IMR-90 (cell line): ENCODE measurements around the gene ZNF497. TPM values are rescaled to one million over a fixed set of nuclear protein-coding genes. Genes with fewer than 3 reads are reported as not detected.

Source experiments
- ATAC-seq: fragments of 200-7000 bp; cut with Tn5 transposase; 2 replicates; pipeline ENCODE4 v1.9.1; 2020; ENCODE audit warnings: low read depth, mild to moderate bottlenecking, moderate library complexity
- BruUV-seq: library from RNA; stranded (reverse); fragments of 400-500 nt; replicated peaks from 2 replicates; lab custom pipeline; 2021; lab: Mats Ljungman, UMichigan
- CTCF ChIA-PET: fragments of 300-600 bp; formaldehyde crosslinking; extraction: SDS; loops from one replicate; lab custom pipeline; 2021; ENCODE audit warnings: antibody characterized with exemption; lab: Yijun Ruan, JAX
- POLR2A ChIA-PET: fragments of 300-600 bp; sonication (Branson Sonifier 250); formaldehyde crosslinking; loops from one replicate; lab custom pipeline; 2022; ENCODE audit warnings: antibody characterized with exemption; ENCODE audit not compliant: unreplicated experiment; lab: Charles Lee
- DNase-seq: peaks from one replicate; pipeline ENCODE4 v3.0.0; 2013
- H2AFZ ChIP-seq: replicated peaks from 2 replicates; pipeline ENCODE3; 2013; ENCODE audit warnings: low read length, mild to moderate bottlenecking; ENCODE audit not compliant: poor library complexity
- H2AK5ac ChIP-seq: 2 replicates; pipeline ENCODE4 v1.6.1; 2013; ENCODE audit warnings: low read depth, low read length, inconsistent platforms
- H2AK9ac ChIP-seq: replicated peaks from 2 replicates; pipeline ENCODE3; 2013; ENCODE audit warnings: mild to moderate bottlenecking, low read depth, low read length, moderate library complexity; ENCODE audit not compliant: poor library complexity
- H2BK120ac ChIP-seq: 2 replicates; pipeline ENCODE4 v1.6.1; 2013; ENCODE audit warnings: low read depth, low read length, inconsistent platforms
- H2BK15ac ChIP-seq: 3 replicates; pipeline ENCODE4 v1.6.1; 2013; ENCODE audit warnings: low read depth, low read length, inconsistent platforms
- H2BK20ac ChIP-seq: 2 replicates; pipeline ENCODE4 v1.6.1; 2013; ENCODE audit warnings: low read depth, mild to moderate bottlenecking, inconsistent platforms, low read length, moderate library complexity
- H2BK5ac ChIP-seq: 2 replicates; pipeline ENCODE4 v1.6.1; 2013; ENCODE audit warnings: mild to moderate bottlenecking, low read depth, low read length, inconsistent platforms; ENCODE audit not compliant: poor library complexity, severe bottlenecking
- H3K14ac ChIP-seq: replicated peaks from 2 replicates; pipeline ENCODE4 v1.6.1; 2013; ENCODE audit warnings: low read depth, low read length, inconsistent platforms
- H3K18ac ChIP-seq: 2 replicates; pipeline ENCODE4 v1.6.1; 2013; ENCODE audit warnings: low read depth, low read length, control low read depth
- H3K23ac ChIP-seq: 2 replicates; pipeline ENCODE4 v1.6.1; 2013; ENCODE audit warnings: low read depth, low read length, inconsistent platforms
- H3K27ac ChIP-seq: 2 replicates; pipeline ENCODE4 v1.5.1; 2013; ENCODE audit warnings: mild to moderate bottlenecking, control low read depth, low read length; ENCODE audit not compliant: insufficient read depth
- H3K27me3 ChIP-seq: 2 replicates; pipeline ENCODE4 v1.6.1; 2013; ENCODE audit warnings: low read length; ENCODE audit not compliant: control insufficient read depth, insufficient read depth
- H3K36me3 ChIP-seq: 2 replicates; pipeline ENCODE4 v1.6.1; 2013; ENCODE audit warnings: low read length, mixed read lengths; ENCODE audit not compliant: control insufficient read depth, insufficient read depth
- H3K4ac ChIP-seq: 2 replicates; pipeline ENCODE4 v1.6.1; 2013; ENCODE audit warnings: low read depth, low read length, inconsistent platforms
- H3K4me1 ChIP-seq: 2 replicates; pipeline ENCODE4 v1.6.1; 2013; ENCODE audit warnings: low read length, mixed read lengths; ENCODE audit not compliant: control insufficient read depth, insufficient read depth
- H3K4me2 ChIP-seq: 2 replicates; pipeline ENCODE4 v1.6.1; 2013; ENCODE audit warnings: low read depth, mild to moderate bottlenecking, control low read depth, low read length, moderate library complexity
- H3K4me3 ChIP-seq: 2 replicates; pipeline ENCODE4 v1.5.1; 2013; ENCODE audit warnings: low read depth, mild to moderate bottlenecking, control low read depth, low read length, moderate library complexity; ENCODE audit not compliant: insufficient read depth
- H3K56ac ChIP-seq: 2 replicates; pipeline ENCODE4 v1.6.1; 2013; ENCODE audit warnings: low read length, inconsistent platforms; ENCODE audit not compliant: insufficient read depth; ENCODE audit errors: extremely low read depth
- H3K79me1 ChIP-seq, 2 experiments: 2 replicates each; pipeline ENCODE4 v1.6.1; 2013; ENCODE audit warnings: low read length in 2 of 2, inconsistent platforms in 1 of 2, low read depth in 1 of 2
- H3K9ac ChIP-seq: 2 replicates; pipeline ENCODE4 v1.6.1; 2013; ENCODE audit warnings: low read depth, low read length, control low read depth
- H3K9me1 ChIP-seq: 2 replicates; pipeline ENCODE4 v1.6.1; 2013; ENCODE audit warnings: low read length, inconsistent platforms; ENCODE audit not compliant: insufficient read depth
- H3K9me3 ChIP-seq: 2 replicates; pipeline ENCODE4 v1.6.1; 2013; ENCODE audit warnings: low read length; ENCODE audit not compliant: control insufficient read depth, insufficient read depth
- H4K20me1 ChIP-seq: 2 replicates; pipeline ENCODE4 v1.6.1; 2013; ENCODE audit warnings: low read length, inconsistent platforms; ENCODE audit not compliant: insufficient read depth
- H4K5ac ChIP-seq: 2 replicates; pipeline ENCODE4 v1.6.1; 2013; ENCODE audit warnings: mild to moderate bottlenecking, low read depth, low read length, control low read depth
- H4K8ac ChIP-seq, 2 experiments: 2 replicates each; pipeline ENCODE4 v1.6.1; 2013; ENCODE audit warnings: low read depth in 2 of 2, low read length in 2 of 2, control low read depth in 1 of 2, inconsistent platforms in 1 of 2
- H4K91ac ChIP-seq: 2 replicates; pipeline ENCODE4 v1.6.1; 2013; ENCODE audit warnings: low read depth, low read length, inconsistent platforms; ENCODE audit not compliant: insufficient read depth
- BHLHE40 ChIP-seq: fragments of 150-350 bp; IDR thresholded peaks from 2 replicates; pipeline ENCODE4 v1.6.1; 2016; ENCODE audit warnings: mild to moderate bottlenecking, low read depth, low read length
- CEBPB ChIP-seq: IDR thresholded peaks from 2 replicates; pipeline ENCODE4 v1.6.1; 2012; ENCODE audit warnings: low read depth, low read length, improper control_type of control experiment
- CHD1 ChIP-seq: IDR thresholded peaks from 2 replicates; pipeline ENCODE4 v1.6.1; 2012; ENCODE audit warnings: low read depth, low read length, improper control_type of control experiment
- FOS ChIP-seq: fragments of 150-350 bp; IDR thresholded peaks from 2 replicates; pipeline ENCODE4 v1.6.1; 2016; ENCODE audit warnings: low read depth, low read length
- MAFK ChIP-seq: IDR thresholded peaks from 2 replicates; pipeline ENCODE4 v1.6.1; 2012; ENCODE audit warnings: low read depth, low read length, improper control_type of control experiment
- MAZ ChIP-seq: IDR thresholded peaks from 2 replicates; pipeline ENCODE4 v1.6.1; 2012; ENCODE audit warnings: low read depth, mild to moderate bottlenecking, low read length, improper control_type of control experiment, moderate library complexity, borderline replicate concordance
- MXI1 ChIP-seq: IDR thresholded peaks from 2 replicates; pipeline ENCODE4 v1.6.1; 2012; ENCODE audit warnings: low read depth, mild to moderate bottlenecking, low read length, moderate library complexity, borderline replicate concordance
- NFE2L2 ChIP-seq: fragments of 150-350 bp; IDR thresholded peaks from 2 replicates; pipeline ENCODE4 v1.6.1; 2016; ENCODE audit warnings: low read depth, mild to moderate bottlenecking, low read length
- POLR2A ChIP-seq: IDR thresholded peaks from 2 replicates; pipeline ENCODE4 v1.6.1; 2012; ENCODE audit warnings: mild to moderate bottlenecking, low read depth, low read length
- RAD21 ChIP-seq: IDR thresholded peaks from 2 replicates; pipeline ENCODE4 v1.6.1; 2012; ENCODE audit warnings: low read length, improper control_type of control experiment
- RCOR1 ChIP-seq: IDR thresholded peaks from 2 replicates; pipeline ENCODE4 v1.6.1; 2012; ENCODE audit warnings: mild to moderate bottlenecking, low read length, improper control_type of control experiment; ENCODE audit not compliant: insufficient replicate concordance
- RFX5 ChIP-seq: IDR thresholded peaks from 2 replicates; pipeline ENCODE4 v1.8.0; 2012; ENCODE audit warnings: low read depth, mild to moderate bottlenecking, low read length, moderate library complexity
- SMC3 ChIP-seq: fragments of 150-350 bp; IDR thresholded peaks from 2 replicates; pipeline ENCODE4 v1.6.1; 2016; ENCODE audit warnings: low read depth, mild to moderate bottlenecking, antibody characterized with exemption, low read length, moderate library complexity
- WGBS, 2 experiments: methylation state at CpG; one replicate each; pipeline versions ENCODE4 v1.1.5 to v1.1.7; 2013; ENCODE audit warnings: missing lambda C conversion rate in 2 of 2; ENCODE audit not compliant: insufficient read length in 1 of 2; ENCODE audit errors: extremely low coverage in 2 of 2; 5-methylcytosine and 5-hydroxymethylcytosine counted together
- dilution Hi-C: fragments of 300-500 bp; cut with HindIII; formaldehyde crosslinking; loops from one replicate; pipeline ENCODE4 v1.14.3; 2018; ENCODE audit warnings: low sequenced_read_pairs; ENCODE audit not compliant: unreplicated experiment
- in situ Hi-C: fragments of 300-500 bp; cut with MboI; formaldehyde crosslinking; loops from 3 replicates; pipeline ENCODE4 v1.14.3; 2019; ENCODE audit warnings: low sequenced_read_pairs, inconsistent platforms, mixed read lengths
- intact Hi-C: fragments of 100-400 bp; cut with micrococcal nuclease; formaldehyde crosslinking; loops from 2 replicates; pipeline ENCODE4 v1.10.0; 2022
- polyA plus RNA-seq, 3 experiments: library from polyadenylated mRNA; depleted of rRNA; stranded (reverse); fragments of >200 nt; gene quantifications; 2 replicates each; pipeline ENCODE4 v1.2.3, GENCODE V29; 2012; ENCODE audit warnings: low replicate concordance in 1 of 3
- total RNA-seq: library from RNA; depleted of rRNA; stranded (reverse); fragments of >200 nt; gene quantifications from 2 replicates; pipeline ENCODE4 v1.2.3, GENCODE V29; 2012
- TF ChIP-seq, protein P1 (sequence below): fragments of 150-350 bp; IDR thresholded peaks from 2 replicates; pipeline ENCODE4 v1.6.1; 2017; ENCODE audit warnings: mild to moderate bottlenecking, antibody characterized with exemption, low read length, low read depth
- TF ChIP-seq, protein P2 (sequence below): fragments of 150-350 bp; IDR thresholded peaks from 2 replicates; pipeline ENCODE4 v1.6.1; 2016; ENCODE audit warnings: low read depth, mild to moderate bottlenecking, low read length, moderate library complexity, borderline replicate concordance
- TF ChIP-seq, protein P3 (sequence below): conservative IDR thresholded peaks from 2 replicates; pipeline ENCODE4 v1.5.1; 2012; ENCODE audit warnings: mild to moderate bottlenecking, low read depth, low read length, improper control_type of control experiment

ZNF497 gene
- total and polyA plus RNA-seq, 2 of the 4 experiments (the other 2 are of a cell fraction), result 0.18 to 0.24 TPM

DNA sequence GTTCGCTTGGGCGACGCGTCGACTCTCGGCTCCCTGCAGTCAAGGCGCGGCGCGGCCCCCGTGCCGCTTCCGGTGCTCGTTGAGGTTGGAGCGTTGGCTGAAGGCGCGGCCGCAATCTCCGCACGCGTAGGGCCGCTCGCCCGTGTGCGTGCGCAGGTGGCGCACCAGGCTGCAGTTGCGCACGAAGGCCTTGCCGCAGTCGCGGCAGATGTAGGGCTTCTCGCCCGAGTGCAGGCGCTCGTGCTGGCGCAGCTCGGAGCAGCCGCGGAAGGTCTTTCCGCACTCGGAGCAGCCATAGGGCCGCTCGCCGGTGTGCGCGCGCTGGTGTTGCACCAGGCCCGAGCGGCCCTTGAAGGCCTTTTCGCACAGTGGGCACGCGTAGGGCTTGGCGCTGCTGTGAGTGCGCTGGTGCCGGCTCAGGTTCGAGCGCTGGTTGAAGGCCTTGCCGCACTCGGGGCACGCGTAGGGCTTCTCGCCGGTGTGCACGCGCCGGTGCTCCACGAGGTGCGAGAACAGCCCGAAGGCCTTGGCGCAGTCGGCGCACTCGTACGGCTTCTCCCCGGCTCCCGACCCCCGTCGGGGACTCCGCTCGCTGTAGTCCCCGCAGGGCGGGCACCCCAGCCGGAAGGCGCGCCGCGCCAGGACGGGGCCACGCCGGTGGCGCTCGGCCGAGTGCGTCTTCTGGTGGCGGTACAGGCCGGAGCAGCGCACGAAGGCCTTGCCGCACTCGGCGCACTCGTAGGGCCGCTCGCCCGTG lies 5.3 kb upstream of the ZNF497 start:
- intact Hi-C loops, result no loop called here
- no peaks in the 10 kb centered on the region for H3K79me1 ChIP-seq
- POLR2A ChIA-PET, result no interaction called here
- H2BK15ac ChIP-seq, result no peak overlapping the region
- TF ChIP-seq, protein P1, sequence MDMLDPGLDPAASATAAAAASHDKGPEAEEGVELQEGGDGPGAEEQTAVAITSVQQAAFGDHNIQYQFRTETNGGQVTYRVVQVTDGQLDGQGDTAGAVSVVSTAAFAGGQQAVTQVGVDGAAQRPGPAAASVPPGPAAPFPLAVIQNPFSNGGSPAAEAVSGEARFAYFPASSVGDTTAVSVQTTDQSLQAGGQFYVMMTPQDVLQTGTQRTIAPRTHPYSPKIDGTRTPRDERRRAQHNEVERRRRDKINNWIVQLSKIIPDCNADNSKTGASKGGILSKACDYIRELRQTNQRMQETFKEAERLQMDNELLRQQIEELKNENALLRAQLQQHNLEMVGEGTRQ, result no peak
- TF ChIP-seq, protein P2, sequence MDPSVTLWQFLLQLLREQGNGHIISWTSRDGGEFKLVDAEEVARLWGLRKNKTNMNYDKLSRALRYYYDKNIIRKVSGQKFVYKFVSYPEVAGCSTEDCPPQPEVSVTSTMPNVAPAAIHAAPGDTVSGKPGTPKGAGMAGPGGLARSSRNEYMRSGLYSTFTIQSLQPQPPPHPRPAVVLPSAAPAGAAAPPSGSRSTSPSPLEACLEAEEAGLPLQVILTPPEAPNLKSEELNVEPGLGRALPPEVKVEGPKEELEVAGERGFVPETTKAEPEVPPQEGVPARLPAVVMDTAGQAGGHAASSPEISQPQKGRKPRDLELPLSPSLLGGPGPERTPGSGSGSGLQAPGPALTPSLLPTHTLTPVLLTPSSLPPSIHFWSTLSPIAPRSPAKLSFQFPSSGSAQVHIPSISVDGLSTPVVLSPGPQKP, result no peak
- TF ChIP-seq MAFK (no peak), RCOR1 (no peak), MXI1 (no peak), NFE2L2 (no peak), RAD21 (no peak), RFX5 (no peak), FOS (no peak), CHD1 (no peak), BHLHE40 (no peak), POLR2A (no peak), CEBPB (no peak), MAZ (no peak), SMC3 (no peak)
- TF ChIP-seq, protein P3, sequence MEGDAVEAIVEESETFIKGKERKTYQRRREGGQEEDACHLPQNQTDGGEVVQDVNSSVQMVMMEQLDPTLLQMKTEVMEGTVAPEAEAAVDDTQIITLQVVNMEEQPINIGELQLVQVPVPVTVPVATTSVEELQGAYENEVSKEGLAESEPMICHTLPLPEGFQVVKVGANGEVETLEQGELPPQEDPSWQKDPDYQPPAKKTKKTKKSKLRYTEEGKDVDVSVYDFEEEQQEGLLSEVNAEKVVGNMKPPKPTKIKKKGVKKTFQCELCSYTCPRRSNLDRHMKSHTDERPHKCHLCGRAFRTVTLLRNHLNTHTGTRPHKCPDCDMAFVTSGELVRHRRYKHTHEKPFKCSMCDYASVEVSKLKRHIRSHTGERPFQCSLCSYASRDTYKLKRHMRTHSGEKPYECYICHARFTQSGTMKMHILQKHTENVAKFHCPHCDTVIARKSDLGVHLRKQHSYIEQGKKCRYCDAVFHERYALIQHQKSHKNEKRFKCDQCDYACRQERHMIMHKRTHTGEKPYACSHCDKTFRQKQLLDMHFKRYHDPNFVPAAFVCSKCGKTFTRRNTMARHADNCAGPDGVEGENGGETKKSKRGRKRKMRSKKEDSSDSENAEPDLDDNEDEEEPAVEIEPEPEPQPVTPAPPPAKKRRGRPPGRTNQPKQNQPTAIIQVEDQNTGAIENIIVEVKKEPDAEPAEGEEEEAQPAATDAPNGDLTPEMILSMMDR, result no peak
- no peak overlapping the region for H3K18ac ChIP-seq
- peaks cover 3% of the 10 kb centered on the region; the same call in 1 of the 2 replicates for H3K9me3 ChIP-seq
- no peaks in the 10 kb centered on the region for H3K36me3 ChIP-seq
- WGBS, 2 experiments, result 63% methylated on average over 93 of the region's 106 CpGs; no CpG with 5 or more reads in 1 of the 2 experiments
- in situ Hi-C loops, result no loop called here
- no peaks in the 10 kb centered on the region for H3K9me1 ChIP-seq
- H3K14ac ChIP-seq, result no peak overlapping the region
- H2AK5ac ChIP-seq, result no peak overlapping the region
- no peak overlapping the region for H3K4me3 ChIP-seq
- no peak for DNase-seq
- H3K9ac ChIP-seq, result no peak overlapping the region
- CTCF ChIA-PET, result no interaction called here
- no peaks in the 10 kb centered on the region for H3K4me1 ChIP-seq
- H2AFZ ChIP-seq, result no peak overlapping the region
- no peak overlapping the region for H3K56ac ChIP-seq
- no peaks in the 10 kb centered on the region for H3K27me3 ChIP-seq
- no peak overlapping the region for H4K91ac ChIP-seq
- H2BK20ac ChIP-seq, result no peak overlapping the region
- dilution Hi-C loops, result no loop called here
- H3K23ac ChIP-seq, result no peak overlapping the region
- no peak overlapping the region for H4K5ac ChIP-seq
- no peak overlapping the region for H2BK120ac ChIP-seq
- no peak overlapping the region for H2BK5ac ChIP-seq
- H3K27ac ChIP-seq, result no peak overlapping the region
- no peak overlapping the region for H3K4me2 ChIP-seq
- no peak overlapping the region for H4K8ac ChIP-seq
- H3K4ac ChIP-seq, result no peak overlapping the region
- no peak for ATAC-seq
- no peak overlapping the region for H2AK9ac ChIP-seq
- BruUV-seq, result no TSS peak
- no peaks in the 10 kb centered on the region for H4K20me1 ChIP-seq
